ENCODE results near the gene ENAM. TPM values are rescaled to one million over a fixed set of nuclear protein-coding genes. Genes with fewer than 3 reads are reported as not detected.

Gene ENAM
- total RNA-seq, 4 donors from 2014 or later = under 0.01 to 0.10 TPM; not detected in 2

DNA sequence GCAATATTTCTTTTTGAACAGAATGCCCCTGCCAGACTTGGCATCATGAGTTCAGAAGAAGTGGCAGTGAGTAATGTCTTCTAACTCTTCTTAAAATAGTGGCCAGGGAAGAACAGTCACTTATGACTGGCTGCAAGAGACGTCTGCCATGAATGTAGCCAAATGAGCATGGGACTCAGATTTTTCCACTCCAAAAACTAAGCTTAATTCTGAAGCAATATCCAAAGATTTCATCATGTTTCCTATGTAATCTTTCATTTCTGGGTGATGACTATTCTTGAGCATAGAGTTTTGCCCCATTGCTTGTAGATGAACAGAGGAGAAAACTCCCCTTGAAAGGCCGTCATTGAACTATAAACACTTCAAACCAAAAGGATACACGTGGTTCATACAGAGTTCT lies 24.7 kb upstream of the ENAM start:
- H3K27ac ChIP-seq = no peak overlapping the region
- 46% methylated on average over 3 of the region's 3 CpGs for WGBS, 2 donors
- TF ChIP-seq POLR2A (IDR thresholded peaks at IDR 0.05) (no peak), CTCF (IDR thresholded peaks at IDR 0.05) (no peak)
- no peaks in the 10 kb centered on the region for H3K4me1 ChIP-seq
- no peaks in the 10 kb centered on the region for H3K27me3 ChIP-seq
- intact Hi-C loops (cut with DNase I) = no loop called here
- no peak for DNase-seq
- H3K9me3 ChIP-seq = no peaks in the 10 kb centered on the region
- H3K4me3 ChIP-seq (replicated peaks in 1 of 3) = no peak overlapping the region
- no peaks in the 10 kb centered on the region for H3K36me3 ChIP-seq

- WGBS, 2 donors = 85 to 88% methylated on average over 8 of the region's 8 CpGs
Observed at GRCh38 chr4:70606459-70606858, 22.1 kb upstream of the ENAM start.

DNA sequence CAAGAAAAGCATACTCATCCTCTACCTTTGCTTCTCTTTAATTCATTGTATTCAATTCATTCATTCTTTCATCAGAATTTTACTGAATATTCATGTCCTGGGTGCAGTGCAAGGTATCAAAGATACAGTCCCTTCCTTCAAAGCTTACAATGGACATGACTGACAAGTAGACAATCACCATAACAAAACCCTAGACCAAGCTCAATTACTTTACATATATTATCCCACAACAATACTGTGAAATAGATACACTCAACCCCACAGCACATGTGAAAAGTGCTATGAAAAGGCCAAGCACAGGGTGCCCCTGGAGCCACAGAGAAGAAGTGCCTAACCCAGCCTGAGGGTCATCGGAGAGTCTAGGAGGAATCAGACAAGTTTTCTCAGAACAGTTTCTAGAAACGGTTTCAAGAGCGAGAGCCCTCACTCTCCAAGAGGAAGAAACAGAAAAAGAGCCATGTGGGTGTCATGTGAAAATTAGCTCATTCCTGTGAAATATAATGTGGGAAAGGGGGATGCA lies 21.1 kb upstream of the ENAM start:
- TF ChIP-seq POLR2A (IDR thresholded peaks at IDR 0.05) (no peak), CTCF (IDR thresholded peaks at IDR 0.05) (no peak)
- WGBS, 2 donors = 84 to 86% methylated on average over 3 of the region's 3 CpGs
- H3K36me3 ChIP-seq = no peaks in the 10 kb centered on the region
- intact Hi-C loops (cut with DNase I) = no loop called here
- no peak overlapping the region for H3K4me3 ChIP-seq (replicated peaks in 1 of 3)
- no peaks in the 10 kb centered on the region for H3K4me1 ChIP-seq
- H3K9me3 ChIP-seq = no peaks in the 10 kb centered on the region
- DNase-seq = no peak
- H3K27me3 ChIP-seq = no peaks in the 10 kb centered on the region
- no peak overlapping the region for H3K27ac ChIP-seq

More at GRCh38 chr4:70606459-70606858, 22.1 kb upstream of the ENAM start:
- Histone ChIP-seq H3K36me3 (no peaks in the 10 kb centered on the region), H3K9me3 (no peaks in the 10 kb centered on the region), H3K27ac (no peak overlapping the region), H3K4me3 (replicated peaks in 1 of 3) (no peak overlapping the region), H3K4me1 (no peaks in the 10 kb centered on the region), H3K27me3 (no peaks in the 10 kb centered on the region)
- DNase-seq = no peak
- intact Hi-C loops (cut with DNase I) = no loop called here
- TF ChIP-seq CTCF (IDR thresholded peaks at IDR 0.05) = no peak
- no peak for TF ChIP-seq POLR2A (IDR thresholded peaks at IDR 0.05)

- 78 to 88% methylated on average over 2 of the region's 2 CpGs for WGBS, 2 donors
- no peak overlapping the region for H3K4me3 ChIP-seq (replicated peaks in 1 of 3)
- intact Hi-C loops (cut with DNase I) = no loop called here
- H3K27me3 ChIP-seq = no peaks in the 10 kb centered on the region
- DNase-seq = no peak
- H3K9me3 ChIP-seq = no peaks in the 10 kb centered on the region
- TF ChIP-seq POLR2A (IDR thresholded peaks at IDR 0.05) (no peak), CTCF (IDR thresholded peaks at IDR 0.05) (no peak)
- H3K36me3 ChIP-seq = no peaks in the 10 kb centered on the region
- H3K27ac ChIP-seq = no peak overlapping the region
- H3K4me1 ChIP-seq = no peaks in the 10 kb centered on the region
Observed at GRCh38 chr4:70608324-70608723, 20.2 kb upstream of the ENAM start.

DNA sequence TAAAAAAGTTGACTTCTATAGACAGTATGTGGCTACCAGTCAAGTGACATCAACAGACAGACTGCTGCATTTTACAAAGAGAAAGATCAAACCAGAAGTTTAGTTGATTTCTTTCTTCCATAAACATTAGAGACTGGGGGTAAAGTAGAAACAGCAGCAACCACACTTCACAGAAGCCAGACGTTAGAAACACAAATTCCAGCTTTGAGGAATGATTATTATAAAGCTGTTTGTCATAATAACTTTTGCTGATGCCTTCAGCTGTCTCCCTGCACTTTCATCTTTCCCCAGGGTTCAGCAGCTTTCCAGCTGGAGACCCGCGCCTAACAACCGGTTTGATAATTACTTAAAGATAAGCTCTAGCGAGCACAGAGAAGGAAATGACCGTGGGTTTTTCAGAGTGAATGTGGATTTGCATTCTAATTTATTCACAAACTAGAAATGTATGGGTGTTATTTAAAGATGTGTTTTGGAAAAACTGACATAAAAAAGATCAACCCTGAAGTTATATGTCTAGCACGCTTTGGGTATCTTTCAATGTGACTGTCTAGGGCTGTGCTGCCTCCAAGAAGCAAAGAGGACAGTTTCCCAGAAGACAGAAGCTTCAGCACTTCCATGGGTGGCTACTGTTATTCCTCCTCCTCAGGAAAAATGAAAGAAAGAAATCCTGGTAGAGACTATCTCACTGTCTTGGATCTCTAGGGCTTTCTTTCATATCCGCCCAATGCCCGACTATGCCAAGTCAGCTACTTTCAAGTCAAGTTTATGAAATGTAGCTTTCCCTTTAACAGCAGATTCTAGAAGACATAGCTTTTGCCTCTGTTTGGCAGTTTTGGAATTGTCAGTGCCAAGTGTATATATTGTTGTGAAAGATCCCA lies 15.0 kb upstream of the ENAM start:
- intact Hi-C loops (cut with DNase I) = no loop called here

More for the DNA sequence above, 15.0 kb upstream of the ENAM start:
- TF ChIP-seq POLR2A (IDR thresholded peaks at IDR 0.05) (no peak), CTCF (IDR thresholded peaks at IDR 0.05) (no peak)
- no peak overlapping the region for H3K27ac ChIP-seq
- no peak for DNase-seq
- no peaks in the 10 kb centered on the region for H3K27me3 ChIP-seq
- no peaks in the 10 kb centered on the region for H3K36me3 ChIP-seq
- H3K4me1 ChIP-seq = no peaks in the 10 kb centered on the region
- no peak overlapping the region for H3K4me3 ChIP-seq (replicated peaks in 1 of 3)
- no peaks in the 10 kb centered on the region for H3K9me3 ChIP-seq
- 37 to 46% methylated on average over 9 of the region's 9 CpGs for WGBS, 2 donors

Data from thyroid gland (tissue), 4 donors.